ACHN (cell line): ENCODE data around the gene STAG1.
"Not testable (repeated sequence)": the region's sequence is repeated elsewhere in the genome, so short reads cannot be mapped to it uniquely, and the experiment has no call there.

ENCODE experiments used
- DNase-seq: peaks from one replicate; pipeline ENCODE4 v3.0.0-alpha.2; 2015
- in situ Hi-C: cut with HindIII; loops from 2 replicates; pipeline ENCODE4 v1.10.0; 2017; ENCODE audit warnings: low sequenced_read_pairs, low pct_ligation_motif_present, low pct_unique_long_range_greater_than_20kb

STAG1 gene

GRCh38 chr3:136490646-136491405 lies 261.4 kb downstream of the STAG1 start:
- no peak for DNase-seq

GRCh38 chr3:136485777-136486176 lies 266.4 kb downstream of the STAG1 start:
- in situ Hi-C loops: no loop called here
- no peak for DNase-seq

More at GRCh38 chr3:136490646-136491405, 261.4 kb downstream of the STAG1 start:
- in situ Hi-C loops: no loop called here

- DNase-seq: no peak
- in situ Hi-C loops: no loop called here
These were observed 275.9 kb downstream of the STAG1 start for GRCh38 chr3:136476280-136476679.

GRCh38 chr3:136474876-136475275 lies 277.3 kb downstream of the STAG1 start:
- DNase-seq, in situ Hi-C loops: not testable (repeated sequence)

- no peak for DNase-seq
- in situ Hi-C loops: no loop called here
These were observed 278.4 kb downstream of the STAG1 start for GRCh38 chr3:136473716-136474326.

- in situ Hi-C loops: no loop called here
- no peak for DNase-seq
These were observed 286.9 kb downstream of the STAG1 start for GRCh38 chr3:136465296-136465695.

- in situ Hi-C loops: no loop called here
These were observed 287.7 kb downstream of the STAG1 start for GRCh38 chr3:136464502-136464901.

GRCh38 chr3:136463170-136463569 lies 289.0 kb downstream of the STAG1 start:
- no peak for DNase-seq
- in situ Hi-C loops: no loop called here

More at GRCh38 chr3:136464502-136464901, 287.7 kb downstream of the STAG1 start:
- DNase-seq: no peak

- DNase-seq: no peak
- in situ Hi-C loops: no loop called here
These were observed 294.4 kb downstream of the STAG1 start for GRCh38 chr3:136457793-136458192.

- in situ Hi-C loops: no loop called here
- DNase-seq: no peak
These were observed 296.0 kb downstream of the STAG1 start for GRCh38 chr3:136456196-136456595.

- in situ Hi-C loops: no loop called here
- no peak for DNase-seq
These were observed 307.6 kb downstream of the STAG1 start for GRCh38 chr3:136444581-136444980.

- in situ Hi-C loops: no loop called here
- DNase-seq: no peak
These were observed 315.1 kb downstream of the STAG1 start for GRCh38 chr3:136437043-136437442.

GRCh38 chr3:136434429-136434828 lies 317.7 kb downstream of the STAG1 start:
- no peak for DNase-seq
- in situ Hi-C loops: no loop called here

- DNase-seq: no peak
- in situ Hi-C loops: no loop called here
These were observed 319.5 kb downstream of the STAG1 start for GRCh38 chr3:136432685-136433084.

GRCh38 chr3:136428167-136428566 lies 324.0 kb downstream of the STAG1 start:
- in situ Hi-C loops: no loop called here
- DNase-seq: no peak

GRCh38 chr3:136427236-136427635 lies 324.9 kb downstream of the STAG1 start:
- in situ Hi-C loops: no loop called here
- no peak for DNase-seq

GRCh38 chr3:136414476-136414875 lies 337.7 kb downstream of the STAG1 start:
- in situ Hi-C loops: no loop called here
- DNase-seq: no peak

GRCh38 chr3:136412307-136412706 lies 339.9 kb downstream of the STAG1 start:
- no peak for DNase-seq
- in situ Hi-C loops: no loop called here

- in situ Hi-C loops: no loop called here
These were observed 342.6 kb downstream of the STAG1 start for GRCh38 chr3:136409549-136409948.

GRCh38 chr3:136404056-136404455 lies 348.1 kb downstream of the STAG1 start:
- in situ Hi-C loops: no loop called here
- no peak for DNase-seq

More at GRCh38 chr3:136409549-136409948, 342.6 kb downstream of the STAG1 start:
- no peak for DNase-seq
